ENCODE measurements around the gene KIF1C. TPM values are rescaled to one million over a fixed set of nuclear protein-coding genes. Genes with fewer than 3 reads are reported as not detected.
A peak's percentile ranks its signal among the peaks of the same experiment; 100 is the strongest.

Gene KIF1C
- total and polyA plus RNA-seq, 9 of the 15 experiments (the other 6 are each of a cell fraction or from before 2014, with no cell fraction given) = 0.38 to 68.4 (median 25.1) TPM

DNA sequence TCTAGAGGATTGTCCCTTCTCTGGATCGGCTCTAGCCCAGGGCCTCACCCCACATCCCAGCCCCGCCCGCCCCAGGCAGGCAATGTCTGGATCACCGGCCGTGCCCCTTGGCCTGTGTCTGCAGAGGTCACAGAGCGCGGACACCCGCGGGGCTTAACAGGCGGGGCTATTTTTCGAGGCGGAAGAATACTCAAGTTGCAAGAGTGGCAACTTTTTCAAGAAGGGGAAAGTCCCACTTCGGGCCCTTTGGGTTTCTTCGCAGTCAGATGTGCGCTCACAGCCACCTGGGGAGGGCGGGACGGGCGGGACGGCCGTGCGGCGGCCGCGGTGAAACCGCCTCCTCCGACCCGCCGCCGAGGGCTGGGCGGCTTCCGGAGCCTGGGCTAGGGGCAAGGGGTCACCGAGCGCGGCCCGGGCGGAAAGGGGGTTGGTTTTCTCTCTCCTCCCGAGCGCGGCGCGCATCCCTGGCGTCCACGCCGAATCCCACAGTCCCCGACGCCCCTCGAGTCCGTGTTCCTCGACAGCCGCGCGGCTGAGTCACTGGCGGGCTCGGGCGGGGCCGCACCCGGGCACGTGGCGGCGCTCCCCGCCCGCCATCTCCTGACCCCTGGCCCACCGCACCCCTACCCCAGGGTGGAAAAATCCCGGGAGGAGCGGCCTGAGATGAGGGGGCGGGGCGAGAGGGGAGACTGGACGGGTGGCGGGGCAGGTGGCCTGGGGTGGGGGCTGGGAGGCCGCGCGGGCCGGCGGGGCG lies 48.3 kb upstream of the KIF1C start (continued):
- TF ChIP-seq CTBP1 (IDR thresholded peaks at IDR 0.05; ENCODE audit: borderline replicate concordance) = no peak; the same call in 1 of the 2 replicates
- TF ChIP-seq, protein P1, sequence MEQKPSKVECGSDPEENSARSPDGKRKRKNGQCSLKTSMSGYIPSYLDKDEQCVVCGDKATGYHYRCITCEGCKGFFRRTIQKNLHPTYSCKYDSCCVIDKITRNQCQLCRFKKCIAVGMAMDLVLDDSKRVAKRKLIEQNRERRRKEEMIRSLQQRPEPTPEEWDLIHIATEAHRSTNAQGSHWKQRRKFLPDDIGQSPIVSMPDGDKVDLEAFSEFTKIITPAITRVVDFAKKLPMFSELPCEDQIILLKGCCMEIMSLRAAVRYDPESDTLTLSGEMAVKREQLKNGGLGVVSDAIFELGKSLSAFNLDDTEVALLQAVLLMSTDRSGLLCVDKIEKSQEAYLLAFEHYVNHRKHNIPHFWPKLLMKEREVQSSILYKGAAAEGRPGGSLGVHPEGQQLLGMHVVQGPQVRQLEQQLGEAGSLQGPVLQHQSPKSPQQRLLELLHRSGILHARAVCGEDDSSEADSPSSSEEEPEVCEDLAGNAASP (IDR thresholded peaks at IDR 0.05) = no peak
- TF ChIP-seq CHD1 (IDR thresholded peaks at IDR 0.05; ENCODE audit: low read length) = no peak
- TF ChIP-seq ZNF263 (CRISPR knock-in tag; IDR thresholded peaks at IDR 0.05; ENCODE audit: borderline replicate concordance) = no peak
- TF ChIP-seq ZNF212 (CRISPR knock-in tag; IDR thresholded peaks at IDR 0.05) = no peak
- no peak for TF ChIP-seq GABPA (tag; conservative IDR thresholded peaks at IDR 0.05; ENCODE audit: low read depth)
- no peak for TF ChIP-seq ZNF143 (CRISPR knock-in tag; IDR thresholded peaks at IDR 0.05)
- TF ChIP-seq NCOA6 (IDR thresholded peaks at IDR 0.05) = peak; percentile 89
- no peak for TF ChIP-seq RBM17 (IDR thresholded peaks at IDR 0.05; ENCODE audit: borderline replicate concordance, low read depth, low read length)
- no peak for TF ChIP-seq XRCC5 (IDR thresholded peaks at IDR 0.05; ENCODE audit: low read depth, low read length)
- TF ChIP-seq, protein P2, sequence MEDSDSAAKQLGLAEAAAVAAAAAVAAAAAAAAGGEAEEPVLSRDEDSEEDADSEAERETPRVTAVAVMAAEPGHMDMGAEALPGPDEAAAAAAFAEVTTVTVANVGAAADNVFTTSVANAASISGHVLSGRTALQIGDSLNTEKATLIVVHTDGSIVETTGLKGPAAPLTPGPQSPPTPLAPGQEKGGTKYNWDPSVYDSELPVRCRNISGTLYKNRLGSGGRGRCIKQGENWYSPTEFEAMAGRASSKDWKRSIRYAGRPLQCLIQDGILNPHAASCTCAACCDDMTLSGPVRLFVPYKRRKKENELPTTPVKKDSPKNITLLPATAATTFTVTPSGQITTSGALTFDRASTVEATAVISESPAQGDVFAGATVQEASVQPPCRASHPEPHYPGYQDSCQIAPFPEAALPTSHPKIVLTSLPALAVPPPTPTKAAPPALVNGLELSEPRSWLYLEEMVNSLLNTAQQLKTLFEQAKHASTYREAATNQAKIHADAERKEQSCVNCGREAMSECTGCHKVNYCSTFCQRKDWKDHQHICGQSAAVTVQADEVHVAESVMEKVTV (CRISPR knock-in tag; IDR thresholded peaks at IDR 0.05) = no peak
- no peak for TF ChIP-seq GTF2F1 (IDR thresholded peaks at IDR 0.05; ENCODE audit: low read depth, low read length)
- no peak for TF ChIP-seq HNRNPK (IDR thresholded peaks at IDR 0.05; ENCODE audit: low read depth, low read length, poor library complexity, severe bottlenecking)
- TF ChIP-seq ZNF324 (CRISPR knock-in tag; IDR thresholded peaks at IDR 0.05) = no peak
- no peak for TF ChIP-seq RFX1 (IDR thresholded peaks at IDR 0.05)
- no peak for TF ChIP-seq CREB5 (CRISPR knock-in tag; IDR thresholded peaks at IDR 0.05)
- TF ChIP-seq ZBTB1 (CRISPR knock-in tag; IDR thresholded peaks at IDR 0.05; ENCODE audit: borderline replicate concordance, low read depth) = no peak
- TF ChIP-seq KLF13 (tag; IDR thresholded peaks at IDR 0.05; ENCODE audit: borderline replicate concordance, low read depth) = no peak
- no peak for TF ChIP-seq FOXJ3 (CRISPR knock-in tag; IDR thresholded peaks at IDR 0.05)
- TF ChIP-seq ZNF197 (CRISPR knock-in tag; IDR thresholded peaks at IDR 0.05; ENCODE audit: low read depth) = 0 out of 2 replicates have a peak, but pooled peaks have one; percentile 62
- TF ChIP-seq, protein P3, sequence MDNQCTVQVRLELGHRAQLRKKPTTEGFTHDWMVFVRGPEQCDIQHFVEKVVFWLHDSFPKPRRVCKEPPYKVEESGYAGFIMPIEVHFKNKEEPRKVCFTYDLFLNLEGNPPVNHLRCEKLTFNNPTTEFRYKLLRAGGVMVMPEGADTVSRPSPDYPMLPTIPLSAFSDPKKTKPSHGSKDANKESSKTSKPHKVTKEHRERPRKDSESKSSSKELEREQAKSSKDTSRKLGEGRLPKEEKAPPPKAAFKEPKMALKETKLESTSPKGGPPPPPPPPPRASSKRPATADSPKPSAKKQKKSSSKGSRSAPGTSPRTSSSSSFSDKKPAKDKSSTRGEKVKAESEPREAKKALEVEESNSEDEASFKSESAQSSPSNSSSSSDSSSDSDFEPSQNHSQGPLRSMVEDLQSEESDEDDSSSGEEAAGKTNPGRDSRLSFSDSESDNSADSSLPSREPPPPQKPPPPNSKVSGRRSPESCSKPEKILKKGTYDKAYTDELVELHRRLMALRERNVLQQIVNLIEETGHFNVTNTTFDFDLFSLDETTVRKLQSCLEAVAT (IDR thresholded peaks at IDR 0.05) = no peak
- 0 out of 2 replicates have a peak, but pooled peaks have one; percentile 3 for TF ChIP-seq HCFC1 (IDR thresholded peaks at IDR 0.05; ENCODE audit: low read depth, low read length)
- TF ChIP-seq ZNF445 (CRISPR knock-in tag; IDR thresholded peaks at IDR 0.05; ENCODE audit: low read depth) = no peak
- TF ChIP-seq PHB (CRISPR knock-in tag; IDR thresholded peaks at IDR 0.05) = no peak

All from K562 (cell line).